Measurements from ENCODE around the gene MSRB3. TPM values are rescaled to one million over a fixed set of nuclear protein-coding genes. Genes with fewer than 3 reads are reported as not detected.

MSRB3 gene
- total RNA-seq, 1 donor from 2014 or later = 3.7 TPM

DNA sequence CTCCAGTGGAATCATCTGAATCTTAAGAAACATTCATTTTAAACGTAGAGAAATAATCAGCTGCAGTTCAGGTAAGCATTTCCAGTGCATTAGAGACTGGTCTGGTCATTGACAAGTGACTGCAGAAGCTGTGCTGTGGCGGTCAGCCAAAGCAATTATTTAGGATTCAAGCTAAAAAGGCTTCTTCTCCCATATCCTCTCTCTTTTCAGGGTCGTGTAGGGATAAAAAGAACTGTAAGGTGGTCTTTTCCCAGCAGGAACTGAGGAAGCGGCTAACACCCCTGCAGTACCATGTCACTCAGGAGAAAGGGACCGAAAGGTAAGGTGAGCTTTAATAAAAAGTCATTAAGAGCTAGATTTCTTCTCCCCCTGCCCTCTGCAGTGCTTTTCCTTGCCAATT is 48.1 kb downstream of the MSRB3 start:
- Histone ChIP-seq H3F3A (ENCODE audit: low read depth) (no peaks in the 10 kb centered on the region), H3K4me3 (no peak overlapping the region), H3K9me3 (ENCODE audit: low read depth) (no peaks in the 10 kb centered on the region), H3K4me2 (no peak overlapping the region), H3K27ac (no peak overlapping the region), H2AFZ (replicated peaks) (no peak overlapping the region), H3K27me3 (no peaks in the 10 kb centered on the region), H3K9ac (no peak overlapping the region), H3K4me1 (peaks cover 10% of the 10 kb centered on the region), H4K20me1 (ENCODE audit: low read depth) (no peaks in the 10 kb centered on the region), H3K79me2 (ENCODE audit: low read depth) (no peaks in the 10 kb centered on the region), H3K36me3 (no peaks in the 10 kb centered on the region)
- no peak for DNase-seq (ENCODE audit: low spot score)
- Mint-ChIP-seq H3K27ac (no peak overlapping the region), H3K36me3 (peaks cover 3% of the 10 kb centered on the region), H3K4me1 (peaks cover 33% of the 10 kb centered on the region), H3K9me3 (peaks cover 5% of the 10 kb centered on the region), H3K4me3 (no peak overlapping the region), H3K27me3 (ENCODE audit: insufficient read depth, low read depth) (peaks cover 2% of the 10 kb centered on the region)
- TF ChIP-seq EZH2phosphoT487 (IDR thresholded peaks at IDR 0.05) (no peak), EZH2 (IDR thresholded peaks at IDR 0.05) (no peak)
- TF ChIP-seq, protein P1, sequence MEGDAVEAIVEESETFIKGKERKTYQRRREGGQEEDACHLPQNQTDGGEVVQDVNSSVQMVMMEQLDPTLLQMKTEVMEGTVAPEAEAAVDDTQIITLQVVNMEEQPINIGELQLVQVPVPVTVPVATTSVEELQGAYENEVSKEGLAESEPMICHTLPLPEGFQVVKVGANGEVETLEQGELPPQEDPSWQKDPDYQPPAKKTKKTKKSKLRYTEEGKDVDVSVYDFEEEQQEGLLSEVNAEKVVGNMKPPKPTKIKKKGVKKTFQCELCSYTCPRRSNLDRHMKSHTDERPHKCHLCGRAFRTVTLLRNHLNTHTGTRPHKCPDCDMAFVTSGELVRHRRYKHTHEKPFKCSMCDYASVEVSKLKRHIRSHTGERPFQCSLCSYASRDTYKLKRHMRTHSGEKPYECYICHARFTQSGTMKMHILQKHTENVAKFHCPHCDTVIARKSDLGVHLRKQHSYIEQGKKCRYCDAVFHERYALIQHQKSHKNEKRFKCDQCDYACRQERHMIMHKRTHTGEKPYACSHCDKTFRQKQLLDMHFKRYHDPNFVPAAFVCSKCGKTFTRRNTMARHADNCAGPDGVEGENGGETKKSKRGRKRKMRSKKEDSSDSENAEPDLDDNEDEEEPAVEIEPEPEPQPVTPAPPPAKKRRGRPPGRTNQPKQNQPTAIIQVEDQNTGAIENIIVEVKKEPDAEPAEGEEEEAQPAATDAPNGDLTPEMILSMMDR (IDR thresholded peaks at IDR 0.05) = no peak

GRCh38 chr12:65327207-65328076 is 49.0 kb downstream of the MSRB3 start:
- H3K4me3 Mint-ChIP-seq = no peak overlapping the region
- Histone ChIP-seq H3K79me2 (ENCODE audit: low read depth) (no peaks in the 10 kb centered on the region), H4K20me1 (ENCODE audit: low read depth) (no peaks in the 10 kb centered on the region), H3K27ac (no peak overlapping the region), H3K9ac (no peak overlapping the region), H3K4me3 (no peak overlapping the region), H3K36me3 (no peaks in the 10 kb centered on the region), H3K27me3 (no peaks in the 10 kb centered on the region), H3F3A (ENCODE audit: low read depth) (no peaks in the 10 kb centered on the region), H2AFZ (replicated peaks) (no peak overlapping the region), H3K4me1 (peaks cover 10% of the 10 kb centered on the region), H3K9me3 (ENCODE audit: low read depth) (no peaks in the 10 kb centered on the region), H3K4me2 (no peak overlapping the region)
- DNase-seq (ENCODE audit: low spot score) = no peak
- H3K27ac Mint-ChIP-seq = no peak overlapping the region
- peaks cover 2% of the 10 kb centered on the region for H3K27me3 Mint-ChIP-seq (ENCODE audit: insufficient read depth, low read depth)
- H3K36me3 Mint-ChIP-seq = peaks cover 5% of the 10 kb centered on the region
- H3K9me3 Mint-ChIP-seq = peaks cover 7% of the 10 kb centered on the region
- TF ChIP-seq, protein P1 (IDR thresholded peaks at IDR 0.05) = no peak
- TF ChIP-seq EZH2 (IDR thresholded peaks at IDR 0.05) (no peak), EZH2phosphoT487 (IDR thresholded peaks at IDR 0.05) (no peak)
- H3K4me1 Mint-ChIP-seq = peaks cover 33% of the 10 kb centered on the region

- Histone ChIP-seq H3K79me2 (ENCODE audit: low read depth) (no peaks in the 10 kb centered on the region), H3K4me3 (no peak overlapping the region), H3K27ac (no peak overlapping the region), H3K4me2 (no peak overlapping the region), H3K4me1 (peaks cover under 1% of the 10 kb centered on the region), H3K27me3 (no peaks in the 10 kb centered on the region), H4K20me1 (ENCODE audit: low read depth) (no peaks in the 10 kb centered on the region), H3K36me3 (no peaks in the 10 kb centered on the region), H3K9me3 (ENCODE audit: low read depth) (no peaks in the 10 kb centered on the region), H3F3A (ENCODE audit: low read depth) (no peaks in the 10 kb centered on the region), H2AFZ (replicated peaks) (no peak overlapping the region), H3K9ac (no peak overlapping the region)
- no peak overlapping the region for H3K27ac Mint-ChIP-seq
- no peak for DNase-seq (ENCODE audit: low spot score)
- H3K36me3 Mint-ChIP-seq = peaks cover 8% of the 10 kb centered on the region
- H3K9me3 Mint-ChIP-seq = peaks cover 7% of the 10 kb centered on the region
- H3K27me3 Mint-ChIP-seq (ENCODE audit: insufficient read depth, low read depth) = peaks cover 2% of the 10 kb centered on the region
- peaks cover 32% of the 10 kb centered on the region for H3K4me1 Mint-ChIP-seq
- H3K4me3 Mint-ChIP-seq = no peak overlapping the region
- TF ChIP-seq EZH2 (IDR thresholded peaks at IDR 0.05) (no peak), EZH2phosphoT487 (IDR thresholded peaks at IDR 0.05) (no peak)
- TF ChIP-seq, protein P1 (IDR thresholded peaks at IDR 0.05) = no peak
Measured at GRCh38 chr12:65329721-65330120, 51.2 kb downstream of the MSRB3 start.
